SK-N-SH (cell line): ENCODE data around the gene PRSS38. TPM values are rescaled to one million over a fixed set of nuclear protein-coding genes. Genes with fewer than 3 reads are reported as not detected.

Experiments
- CTCF ChIA-PET: fragments of 300-600, 350-600 bp; formaldehyde crosslinking; extraction: SDS; loops from one replicate; lab custom pipeline; 2021; lab: Yijun Ruan, JAX
- POLR2A ChIA-PET: fragments of 350-600 bp; sonication (Branson Sonifier 250); formaldehyde crosslinking; extraction: SDS; loops from one replicate; lab custom pipeline; 2020; ENCODE audit warnings: antibody characterized with exemption, inconsistent platforms; lab: Yijun Ruan, JAX
- DNase-seq: peaks from one replicate; pipeline ENCODE4 v3.0.0; 2012
- H2AFZ ChIP-seq: fragments of 200-600 bp; sonication (generic); 2 replicates; pipeline ENCODE4 v1.8.1; 2016; ENCODE audit warnings: antibody characterized with exemption, mild to moderate bottlenecking, low read depth
- H3F3A ChIP-seq: fragments of 200-600 bp; sonication (generic); replicated peaks from 2 replicates; pipeline ENCODE3; 2016; ENCODE audit warnings: antibody characterized with exemption, mild to moderate bottlenecking; ENCODE audit not compliant: insufficient read depth
- H3K27ac ChIP-seq, 2 experiments: fragments of 200-500 bp in 1 of 2; fragments of 200-600 bp in 1 of 2; sonication (Bioruptor generic) in 1 of 2; sonication (generic), shearing (Covaris generic) in 1 of 2; 2 replicates each; pipeline versions ENCODE4 v1.5.1 to v1.6.1; 2014 to 2016; ENCODE audit warnings: low read depth in 2 of 2, inconsistent platforms in 1 of 2, low read length in 1 of 2, mild to moderate bottlenecking in 1 of 2, mixed read lengths in 1 of 2
- H3K27me3 ChIP-seq: fragments of 200-600 bp; sonication (generic), shearing (Covaris generic); 2 replicates; pipeline ENCODE4 v1.6.1; 2016; ENCODE audit warnings: mixed run types; ENCODE audit not compliant: insufficient read depth
- H3K36me3 ChIP-seq, 2 experiments: fragments of 200-500 bp in 1 of 2; fragments of 200-600 bp in 1 of 2; sonication (Bioruptor generic) in 1 of 2; sonication (generic) in 1 of 2; replicated peaks in 1 of 2; 2 replicates each; pipeline versions ENCODE3 to v1.5.1; 2014 to 2016; ENCODE audit warnings: low read length in 1 of 2, mild to moderate bottlenecking in 1 of 2; ENCODE audit not compliant: insufficient read depth in 2 of 2, control insufficient read depth in 1 of 2
- H3K4me1 ChIP-seq, 2 experiments: fragments of 200-500 bp in 1 of 2; fragments of 200-600 bp in 1 of 2; sonication (Bioruptor generic) in 1 of 2; sonication (generic), shearing (Covaris generic) in 1 of 2; 2 replicates each; pipeline versions ENCODE4 v1.5.1 to v1.6.1; 2014 to 2016; ENCODE audit warnings: low read depth in 1 of 2, low read length in 1 of 2, mixed run types in 1 of 2; ENCODE audit not compliant: insufficient read depth in 2 of 2, control insufficient read depth in 1 of 2
- H3K4me2 ChIP-seq: fragments of 200-600 bp; sonication (generic), shearing (Covaris generic); 2 replicates; pipeline ENCODE4 v1.6.1; 2017; ENCODE audit warnings: mixed run types
- H3K4me3 ChIP-seq, 2 experiments: fragments of 200-500 bp in 1 of 2; fragments of 200-600 bp in 1 of 2; sonication (Bioruptor generic) in 1 of 2; sonication (generic), shearing (Covaris generic) in 1 of 2; 2 replicates each; pipeline versions ENCODE4 v1.5.1 to v1.8.1; 2014 to 2016; ENCODE audit warnings: low read depth in 2 of 2, inconsistent platforms in 1 of 2, low read length in 1 of 2, mild to moderate bottlenecking in 1 of 2, mixed read lengths in 1 of 2, moderate library complexity in 1 of 2
- H3K79me2 ChIP-seq: fragments of 200-600 bp; sonication (generic); 2 replicates; pipeline ENCODE4 v1.8.1; 2017; ENCODE audit warnings: mild to moderate bottlenecking; ENCODE audit not compliant: insufficient read depth
- H3K9ac ChIP-seq: fragments of 200-600 bp; sonication (generic); 2 replicates; pipeline ENCODE4 v1.6.1; 2017; ENCODE audit warnings: mixed run types
- H3K9me2 ChIP-seq: fragments of 200-600 bp; sonication (generic); 2 replicates; pipeline ENCODE4 v1.6.1; 2017; ENCODE audit warnings: mixed run types
- H3K9me3 ChIP-seq: fragments of 200-600 bp; sonication (generic); 2 replicates; pipeline ENCODE4 v1.6.1; 2017; ENCODE audit warnings: mixed run types, mild to moderate bottlenecking, moderate library complexity
- H4K20me1 ChIP-seq: fragments of 200-600 bp; sonication (generic); 2 replicates; pipeline ENCODE4 v1.6.1; 2017; ENCODE audit warnings: mild to moderate bottlenecking, mixed run types; ENCODE audit not compliant: insufficient read depth
- FOSL2 ChIP-seq: IDR thresholded peaks from 2 replicates; pipeline ENCODE4 v1.4.0; 2012; ENCODE audit warnings: low read depth, mild to moderate bottlenecking, moderate library complexity, borderline replicate concordance
- GATA2 ChIP-seq: sonication (generic); formaldehyde crosslinking; IDR thresholded peaks from 2 replicates; pipeline ENCODE4 v1.5.0; 2020; ENCODE audit warnings: mild to moderate bottlenecking, missing genetic modification reagents
- PBX3 ChIP-seq: IDR thresholded peaks from 2 replicates; pipeline ENCODE4; 2012
- REST ChIP-seq: IDR thresholded peaks from 2 replicates; pipeline ENCODE4 v1.6.1; 2012; ENCODE audit warnings: mild to moderate bottlenecking, low read depth, low read length, moderate library complexity
- SIN3A ChIP-seq: IDR thresholded peaks from 2 replicates; pipeline ENCODE4 v1.6.1; 2012; ENCODE audit warnings: low read depth, mild to moderate bottlenecking, low read length, moderate library complexity, borderline replicate concordance
- SMC3 ChIP-seq: IDR thresholded peaks from 2 replicates; pipeline ENCODE4 v1.6.1; 2012; ENCODE audit warnings: low read depth, low read length, improper control_type of control experiment
- TEAD4 ChIP-seq: IDR thresholded peaks from 2 replicates; pipeline ENCODE4 v1.4.0; 2012; ENCODE audit warnings: mild to moderate bottlenecking, borderline replicate concordance; ENCODE audit not compliant: insufficient read depth
- USF1 ChIP-seq: IDR thresholded peaks from 2 replicates; pipeline ENCODE4 v1.4.0; 2012; ENCODE audit warnings: low read depth, borderline replicate concordance
- WGBS: methylation state at CpG from one replicate; pipeline ENCODE4 v1.1.6; 2017; ENCODE audit warnings: low lambda C conversion rate; 5-methylcytosine and 5-hydroxymethylcytosine counted together
- polyA plus RNA-seq, 3 experiments: library from polyadenylated mRNA; depleted of rRNA; stranded (reverse); fragments of >200 nt; gene quantifications; 2 replicates each; pipeline ENCODE4 v1.2.3, GENCODE V29; 2012

PRSS38 gene
- polyA plus RNA-seq, 1 of the 3 experiments (the other 2 are of a cell fraction), result not detected

GRCh38 chr1:227769936-227770494, 45.5 kb upstream of the PRSS38 start:
- no peaks in the 10 kb centered on the region for H3K9me3 ChIP-seq
- TF ChIP-seq USF1 (no peak), SIN3A (no peak), TEAD4 (no peak), PBX3 (no peak), SMC3 (no peak), GATA2 (CRISPR knock-in tag) (no peak)
- no peak overlapping the region for H3K9ac ChIP-seq
- no peak for DNase-seq
- H3K79me2 ChIP-seq, result no peaks in the 10 kb centered on the region
- WGBS, result 97% methylated on average over 13 of the region's 15 CpGs
- no peaks in the 10 kb centered on the region for H3K9me2 ChIP-seq
- peaks cover 4 to 46% of the 10 kb centered on the region in 2 experiments for H3K36me3 ChIP-seq
- H4K20me1 ChIP-seq, result no peaks in the 10 kb centered on the region
- H3K4me1 ChIP-seq, result no peaks in the 10 kb centered on the region; a peak in 1 of 4 replicates
- ChIA-PET POLR2A (no interaction called here), CTCF (no interaction called here)
- H3K27me3 ChIP-seq, result no peaks in the 10 kb centered on the region
- no peak overlapping the region for H3K4me3 ChIP-seq
- H2AFZ ChIP-seq, result no peak overlapping the region
- H3K27ac ChIP-seq, result no peak overlapping the region
- no peak overlapping the region for H3K4me2 ChIP-seq
- H3F3A ChIP-seq, result no peaks in the 10 kb centered on the region

GRCh38 chr1:227770812-227771211, 44.7 kb upstream of the PRSS38 start:
- Histone ChIP-seq H3K9ac (no peak overlapping the region), H3K79me2 (no peaks in the 10 kb centered on the region), H3K9me2 (no peaks in the 10 kb centered on the region), H3K27me3 (no peaks in the 10 kb centered on the region), H3K9me3 (no peaks in the 10 kb centered on the region), H2AFZ (no peak overlapping the region), H4K20me1 (no peaks in the 10 kb centered on the region), H3K4me1 (peaks cover 0 to 6% of the 10 kb centered on the region in 2 experiments; a peak in 3 of 4 replicates), H3K27ac (no peak overlapping the region), H3F3A (peaks cover 2% of the 10 kb centered on the region), H3K4me2 (no peak overlapping the region), H3K36me3 (peaks cover 4 to 53% of the 10 kb centered on the region in 2 experiments), H3K4me3 (no peak overlapping the region)
- DNase-seq, result no peak
- no peak for TF ChIP-seq REST
- no peak for TF ChIP-seq FOSL2
- CTCF ChIA-PET, result no interaction called here
- POLR2A ChIA-PET, result no interaction called here
- 96% methylated on average over 9 of the region's 13 CpGs for WGBS
